Inferior parietal cortex (tissue), 1 donor: Measurements from ENCODE around the gene VPS50.

Source experiments
- DNase-seq: peaks from one replicate; pipeline ENCODE4 v3.0.0-alpha.2; 2016; ENCODE audit errors: extremely low spot score

The VPS50 gene

GRCh38 chr7:93409324-93409723 is 177.2 kb downstream of the VPS50 start:
- no peak for DNase-seq
